HUES48 (cell line): ENCODE results near the gene FBXL16.

ENCODE experiments used
- H3K27ac ChIP-seq: one replicate; pipeline ENCODE4 v1.7.0; 2013; ENCODE audit warnings: low read depth, low read length, inconsistent platforms
- H3K27me3 ChIP-seq: 2 replicates; pipeline ENCODE4 v1.6.1; 2013; ENCODE audit warnings: mild to moderate bottlenecking, low read length; ENCODE audit not compliant: control insufficient read depth, insufficient read depth
- H3K36me3 ChIP-seq: 2 replicates; pipeline ENCODE4 v1.6.1; 2013; ENCODE audit warnings: low read length; ENCODE audit not compliant: control insufficient read depth, insufficient read depth
- H3K4me1 ChIP-seq: 2 replicates; pipeline ENCODE4 v1.6.1; 2013; ENCODE audit warnings: mild to moderate bottlenecking, low read length; ENCODE audit not compliant: control insufficient read depth, insufficient read depth
- H3K4me3 ChIP-seq: 2 replicates; pipeline ENCODE4 v1.5.1; 2013; ENCODE audit warnings: mild to moderate bottlenecking, low read depth, low read length
- H3K9ac ChIP-seq: 2 replicates; pipeline ENCODE4 v1.6.1; 2013; ENCODE audit warnings: mild to moderate bottlenecking, low read depth, low read length, moderate library complexity
- H3K9me3 ChIP-seq: 2 replicates; pipeline ENCODE4 v1.6.1; 2013; ENCODE audit warnings: low read length; ENCODE audit not compliant: control insufficient read depth, insufficient read depth

FBXL16 gene

DNA sequence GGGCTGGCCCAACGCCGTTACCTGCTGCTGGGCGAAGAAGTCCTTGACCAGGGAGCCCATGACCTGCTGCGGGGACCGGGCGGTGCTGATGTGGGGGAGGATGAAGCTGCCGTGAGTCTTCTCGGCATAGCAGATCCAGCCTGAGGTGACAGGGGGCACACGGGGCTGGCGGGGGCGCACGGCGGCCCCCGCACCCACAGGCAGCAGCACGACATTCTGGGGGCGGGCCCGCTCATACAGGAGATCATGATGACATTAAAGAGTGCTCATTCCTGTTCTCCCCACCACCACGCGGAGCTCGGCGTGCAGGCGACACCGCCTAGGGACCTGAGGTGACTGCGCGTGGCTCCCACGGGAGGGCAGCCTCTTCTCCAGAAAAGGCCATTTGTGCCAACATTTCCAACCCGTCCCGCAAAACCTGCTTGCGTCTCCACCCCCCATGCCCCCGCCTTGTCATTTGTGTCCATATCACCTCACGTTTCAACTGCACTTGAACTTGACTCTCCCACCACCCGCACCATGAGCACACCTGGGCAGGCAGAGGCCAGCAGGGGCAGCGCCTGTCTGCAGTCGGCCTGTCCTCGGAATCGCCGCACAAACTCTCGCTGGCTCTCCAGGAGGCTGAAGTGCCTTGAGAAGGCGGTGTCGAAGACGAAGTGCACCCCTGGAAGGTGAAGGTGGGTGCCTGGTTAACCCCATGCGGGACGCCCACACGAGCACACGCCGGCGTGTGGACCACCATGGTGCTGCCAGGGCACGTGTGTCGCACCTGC is 28.8 kb upstream of the FBXL16 start:
- peaks cover 46% of the 10 kb centered on the region for H3K36me3 ChIP-seq
- no peaks in the 10 kb centered on the region for H3K4me1 ChIP-seq
- H3K9me3 ChIP-seq: no peaks in the 10 kb centered on the region
- no peak overlapping the region for H3K9ac ChIP-seq
- no peak overlapping the region for H3K27ac ChIP-seq
- H3K4me3 ChIP-seq: no peak overlapping the region
- no peaks in the 10 kb centered on the region for H3K27me3 ChIP-seq

DNA sequence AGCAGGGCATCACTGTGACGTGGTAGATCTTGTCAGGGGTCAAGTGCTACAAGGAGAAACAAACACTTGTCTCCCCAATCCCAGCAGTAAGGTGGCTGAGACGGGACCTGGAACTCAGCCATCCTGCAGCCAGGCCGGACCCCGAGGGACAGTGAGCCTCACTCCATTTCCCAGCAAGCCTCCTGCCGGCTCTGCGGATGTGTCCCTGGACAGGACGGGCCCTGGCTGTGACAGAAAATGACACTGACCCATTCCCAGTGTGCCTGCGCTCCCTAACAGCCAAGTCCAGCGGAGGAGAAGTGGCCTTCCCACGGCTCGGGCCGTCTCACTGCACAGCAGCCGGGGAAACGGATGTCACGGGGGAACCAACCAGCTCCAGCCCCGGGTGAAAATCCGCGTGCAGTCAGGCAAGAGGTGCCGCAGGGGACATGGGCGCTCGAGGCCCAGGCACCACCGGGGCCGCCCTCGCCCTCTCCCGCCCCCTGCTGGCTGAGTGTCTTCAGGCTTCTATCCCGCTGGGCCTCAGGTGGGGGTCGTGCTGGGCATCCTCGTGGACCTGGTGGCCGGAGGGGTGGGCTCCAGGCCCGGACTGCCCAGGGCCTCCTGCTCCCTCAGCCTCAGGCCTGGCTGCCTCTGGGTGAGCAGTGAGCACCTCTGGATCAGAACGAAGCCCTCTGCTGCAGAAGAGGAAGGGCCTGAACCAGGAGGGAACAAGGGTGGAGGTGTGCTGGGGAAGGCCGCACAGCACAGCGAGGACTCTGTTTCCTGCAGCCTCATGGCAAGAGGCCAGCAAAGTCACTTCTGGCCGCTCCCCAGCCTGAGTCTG is 28.0 kb upstream of the FBXL16 start:
- H3K27me3 ChIP-seq: no peaks in the 10 kb centered on the region
- H3K4me3 ChIP-seq: no peak overlapping the region
- no peak overlapping the region for H3K9ac ChIP-seq
- no peak overlapping the region for H3K27ac ChIP-seq
- no peaks in the 10 kb centered on the region for H3K4me1 ChIP-seq
- H3K36me3 ChIP-seq: peaks cover 46% of the 10 kb centered on the region
- no peaks in the 10 kb centered on the region for H3K9me3 ChIP-seq

DNA sequence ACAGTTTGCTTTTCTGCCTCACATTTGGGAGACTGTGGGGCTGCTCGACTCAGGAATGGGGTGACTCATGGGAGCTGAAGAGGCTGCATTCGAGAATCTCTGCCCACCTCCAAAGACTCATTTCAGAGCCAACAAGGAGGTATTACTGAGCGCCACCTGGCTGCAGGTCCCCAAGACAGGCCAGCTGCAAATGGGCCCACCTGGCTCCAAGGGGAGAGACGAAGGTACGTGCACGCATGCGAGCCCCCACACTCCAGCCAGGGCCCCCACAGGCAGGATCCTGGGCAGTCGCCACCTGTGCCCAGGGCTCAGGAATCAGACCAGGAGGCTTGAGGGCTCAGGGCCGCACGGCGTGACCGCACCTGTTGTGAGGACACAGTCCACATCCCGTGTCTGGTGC is 27.3 kb upstream of the FBXL16 start:
- no peaks in the 10 kb centered on the region for H3K9me3 ChIP-seq
- no peaks in the 10 kb centered on the region for H3K27me3 ChIP-seq
- H3K4me1 ChIP-seq: no peaks in the 10 kb centered on the region
- no peak overlapping the region for H3K9ac ChIP-seq
- H3K4me3 ChIP-seq: no peak overlapping the region
- H3K36me3 ChIP-seq: peaks cover 45% of the 10 kb centered on the region
- H3K27ac ChIP-seq: no peak overlapping the region

DNA sequence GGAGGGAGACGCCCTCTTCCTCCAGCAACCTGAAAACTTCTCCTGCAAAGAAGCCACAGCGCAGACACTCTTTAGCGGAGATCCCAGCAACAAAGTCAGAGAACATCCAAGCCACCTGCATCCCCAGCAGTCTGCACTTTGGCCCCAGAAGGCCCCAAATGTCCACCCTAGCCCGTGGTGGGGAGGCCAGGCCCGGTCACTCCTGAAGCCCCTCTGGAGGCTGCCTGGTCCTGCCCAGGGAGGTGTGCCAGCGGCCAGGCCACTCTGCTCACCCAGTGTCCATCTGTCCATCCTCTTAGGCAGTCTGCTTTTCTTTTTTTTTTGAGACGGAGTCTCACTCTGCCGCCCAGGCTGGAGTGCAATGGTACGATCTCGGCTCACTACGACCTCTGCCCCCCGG is 26.7 kb upstream of the FBXL16 start:
- no peaks in the 10 kb centered on the region; the same call in 1 of the 2 replicates for H3K27me3 ChIP-seq
- no peak overlapping the region for H3K4me3 ChIP-seq
- H3K27ac ChIP-seq: no peak overlapping the region
- H3K9ac ChIP-seq: no peak overlapping the region
- peaks cover 40% of the 10 kb centered on the region for H3K36me3 ChIP-seq
- peaks cover 1% of the 10 kb centered on the region; the same call in 1 of the 2 replicates for H3K4me1 ChIP-seq
- H3K9me3 ChIP-seq: no peaks in the 10 kb centered on the region

DNA sequence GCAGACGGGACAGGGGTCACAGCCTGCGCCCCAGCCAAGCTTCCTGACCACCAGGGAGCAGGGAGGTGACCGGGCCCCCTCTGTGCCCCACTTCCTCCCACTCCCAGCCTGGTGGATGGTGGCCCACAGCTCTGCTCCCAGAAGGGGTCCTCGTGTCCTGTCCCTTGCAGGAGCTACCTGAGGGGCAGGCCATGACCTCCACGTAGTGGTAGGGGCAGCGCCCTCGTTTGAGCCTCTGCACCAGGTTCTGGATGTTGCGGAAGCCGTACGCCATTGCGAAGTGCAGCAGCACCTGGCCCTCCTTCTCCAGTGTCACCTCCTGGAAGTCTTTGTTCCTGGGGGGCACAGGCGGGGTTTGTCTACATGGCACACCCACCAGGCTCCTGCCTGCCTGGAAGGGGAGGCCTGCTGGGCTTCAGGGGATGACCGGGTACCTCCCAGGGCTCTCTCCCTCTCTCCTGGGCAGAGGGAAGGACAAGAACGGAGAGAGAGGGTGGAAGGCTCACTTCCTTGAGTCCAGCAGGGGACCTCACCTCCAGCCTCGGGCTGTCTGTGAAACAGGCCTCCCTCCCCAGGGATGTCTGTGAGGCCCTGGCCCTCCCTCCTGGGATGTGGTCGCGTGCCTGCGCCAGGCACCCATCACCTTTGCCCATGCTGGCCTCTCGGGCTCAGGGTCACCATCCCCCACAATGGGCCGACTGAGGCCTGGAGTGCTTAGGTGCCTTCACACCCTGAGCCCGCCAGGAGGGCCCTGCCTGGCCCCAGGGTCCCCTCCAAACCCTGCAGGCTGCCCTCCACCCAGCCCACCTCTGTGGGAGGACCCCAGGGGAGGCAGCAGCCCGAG is 25.3 kb upstream of the FBXL16 start:
- Histone ChIP-seq H3K4me3 (no peak overlapping the region), H3K4me1 (peaks cover 3% of the 10 kb centered on the region; the same call in 1 of the 2 replicates), H3K9me3 (no peaks in the 10 kb centered on the region), H3K36me3 (peaks cover 26% of the 10 kb centered on the region; the same call in 1 of the 2 replicates), H3K27me3 (no peaks in the 10 kb centered on the region; the same call in 1 of the 2 replicates), H3K9ac (no peak overlapping the region), H3K27ac (no peak overlapping the region)

DNA sequence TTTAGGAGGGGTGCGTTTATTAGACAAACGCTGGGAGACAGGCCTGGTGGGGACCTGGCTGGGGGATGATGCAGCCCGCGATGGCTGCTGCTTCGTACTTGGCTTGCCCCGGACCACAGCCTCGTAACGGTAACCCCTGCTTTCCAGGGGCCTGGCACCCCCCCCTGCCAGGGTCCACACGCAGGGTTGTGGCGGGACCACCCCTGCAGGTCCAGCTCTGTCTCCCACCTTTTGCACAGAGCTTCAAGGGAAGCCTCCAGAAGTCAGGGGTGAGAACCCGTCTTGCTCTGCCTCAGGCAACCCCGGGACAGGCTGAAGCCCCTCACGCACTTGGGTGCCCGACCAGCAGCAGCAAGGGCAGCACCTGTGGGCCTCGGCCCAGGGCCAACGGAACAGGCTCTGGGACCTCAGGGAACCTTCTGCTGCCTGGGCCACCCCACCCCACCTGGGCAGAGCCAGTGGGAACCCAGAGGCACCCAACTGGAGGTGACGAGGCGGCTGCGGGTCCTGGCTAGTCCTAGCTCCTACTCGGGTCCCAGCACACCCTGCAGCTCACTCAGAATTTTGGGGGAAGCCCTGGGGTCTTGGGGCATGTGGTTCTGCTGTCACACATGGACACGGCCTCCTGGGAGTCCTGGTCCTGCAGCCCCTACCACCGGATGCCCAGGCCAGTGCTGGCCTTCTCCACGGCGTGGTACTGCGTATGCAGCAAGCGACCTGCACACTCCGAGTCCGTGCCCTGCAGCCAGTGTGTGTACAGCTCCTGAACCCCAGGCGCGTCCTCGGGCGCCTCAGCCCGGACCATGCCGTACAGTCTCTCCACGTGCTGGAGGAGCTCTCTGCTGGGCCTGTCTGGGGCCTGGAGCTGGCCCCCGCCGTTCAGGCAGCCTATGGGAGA is 24.4 kb upstream of the FBXL16 start:
- Histone ChIP-seq H3K27ac (no peak overlapping the region), H3K9ac (no peak overlapping the region), H3K9me3 (no peaks in the 10 kb centered on the region), H3K36me3 (peaks cover 23% of the 10 kb centered on the region; the same call in 1 of the 2 replicates), H3K4me1 (peaks cover 3% of the 10 kb centered on the region; the same call in 1 of the 2 replicates), H3K27me3 (no peaks in the 10 kb centered on the region; the same call in 1 of the 2 replicates), H3K4me3 (no peak overlapping the region)

DNA sequence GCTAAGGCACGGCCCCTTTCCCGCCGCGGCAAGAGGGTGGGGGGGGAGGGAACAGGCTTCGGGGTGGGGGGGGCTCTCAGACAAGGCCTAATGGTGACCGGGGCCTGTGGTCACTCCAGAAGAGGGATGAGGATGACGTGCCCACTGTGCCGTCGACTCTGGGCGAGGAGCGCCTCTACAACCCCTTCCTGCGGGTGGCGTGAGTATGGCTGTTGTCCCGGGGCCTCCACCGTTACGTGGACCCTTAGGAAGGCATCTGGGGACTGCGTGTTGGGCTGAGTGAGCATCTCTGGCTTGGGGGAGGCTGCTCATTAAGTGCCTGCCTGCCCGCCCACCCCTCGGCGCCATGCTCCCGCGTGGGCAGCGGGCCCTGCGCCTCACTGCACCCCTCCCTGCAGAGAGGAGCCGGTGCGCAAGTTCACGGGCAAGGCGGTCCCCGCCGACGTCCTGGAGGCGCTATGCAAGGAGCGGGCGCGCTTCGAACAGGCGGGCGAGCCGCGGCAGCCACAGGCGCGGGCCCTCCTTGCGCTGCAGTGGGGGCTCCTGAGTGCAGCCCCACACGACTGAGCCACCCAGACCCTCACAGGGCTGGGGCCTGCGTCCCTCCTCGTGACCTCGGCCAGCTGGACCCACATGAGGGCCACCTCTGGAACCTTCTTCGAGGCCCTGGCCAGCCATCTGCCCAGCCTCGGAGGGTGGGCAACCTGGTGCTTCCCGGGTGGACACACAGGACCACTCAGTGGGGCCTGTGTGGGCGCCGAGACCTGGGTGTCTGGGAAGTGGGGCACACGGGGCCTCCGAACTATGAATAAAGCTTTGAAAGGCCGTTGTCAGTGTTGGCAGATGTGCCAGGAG is 23.5 kb upstream of the FBXL16 start:
- H3K27me3 ChIP-seq: no peaks in the 10 kb centered on the region; the same call in 1 of the 2 replicates
- H3K4me3 ChIP-seq: peak overlapping the region; percentile 66
- peaks cover 3% of the 10 kb centered on the region; the same call in 1 of the 2 replicates for H3K4me1 ChIP-seq
- no peak overlapping the region for H3K27ac ChIP-seq
- peak overlapping the region; percentile 19; the same call in 1 of the 2 replicates for H3K9ac ChIP-seq
- H3K36me3 ChIP-seq: peaks cover 23% of the 10 kb centered on the region; the same call in 1 of the 2 replicates
- H3K9me3 ChIP-seq: no peaks in the 10 kb centered on the region

DNA sequence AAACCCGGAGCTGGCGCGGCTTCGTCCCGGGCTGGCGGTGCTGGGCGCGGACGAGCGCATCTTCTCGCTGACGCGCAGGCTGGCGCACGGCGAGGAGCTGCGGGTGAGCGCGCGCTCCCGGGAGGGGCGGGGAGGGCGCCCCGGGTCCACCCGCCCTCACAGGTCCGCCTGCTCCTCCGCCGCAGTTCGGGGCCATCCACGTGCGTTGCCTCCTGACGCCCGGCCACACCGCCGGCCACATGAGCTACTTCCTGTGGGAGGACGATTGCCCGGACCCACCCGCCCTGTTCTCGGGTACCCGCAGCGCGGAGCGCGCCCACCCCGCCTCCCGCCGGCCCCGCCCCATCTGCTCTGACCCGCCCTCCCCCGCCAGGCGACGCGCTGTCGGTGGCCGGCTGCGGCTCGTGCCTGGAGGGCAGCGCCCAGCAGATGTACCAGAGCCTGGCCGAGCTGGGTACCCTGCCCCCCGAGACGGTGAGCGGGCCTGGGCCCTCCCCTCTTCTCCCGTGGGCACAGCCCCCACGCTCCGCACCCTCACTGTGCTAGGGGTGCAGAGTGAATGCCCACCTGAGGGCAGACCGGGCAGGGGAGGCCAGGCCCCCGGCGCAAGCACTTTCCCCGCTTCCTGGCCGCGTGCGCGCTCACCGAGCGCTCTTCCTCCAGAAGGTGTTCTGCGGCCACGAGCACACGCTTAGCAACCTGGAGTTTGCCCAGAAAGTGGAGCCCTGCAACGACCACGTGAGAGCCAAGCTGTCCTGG is 22.7 kb upstream of the FBXL16 start:
- H3K4me1 ChIP-seq: peaks cover 3% of the 10 kb centered on the region; the same call in 1 of the 2 replicates
- no peaks in the 10 kb centered on the region; the same call in 1 of the 2 replicates for H3K27me3 ChIP-seq
- peak overlapping the region; percentile 66 for H3K4me3 ChIP-seq
- peaks cover 21% of the 10 kb centered on the region; the same call in 1 of the 2 replicates for H3K36me3 ChIP-seq
- peak overlapping the region; percentile 19; the same call in 1 of the 2 replicates for H3K9ac ChIP-seq
- H3K27ac ChIP-seq: no peak overlapping the region
- no peaks in the 10 kb centered on the region for H3K9me3 ChIP-seq
